Nephron progenitor cell (in vitro differentiated cells): ENCODE results near the gene TYW3.
"Not testable (repeated sequence)": the region's sequence is repeated elsewhere in the genome, so short reads cannot be mapped to it uniquely, and the experiment has no call there.

Source experiments
- DNase-seq: peaks from one replicate; pipeline ENCODE4 v3.0.0; 2021
- H3K27ac Mint-ChIP-seq: 2 replicates; pipeline ENCODE4 v1.8.0; 2021; ENCODE audit warnings: mild to moderate bottlenecking, moderate library complexity, mixed read lengths
- H3K27me3 Mint-ChIP-seq: 2 replicates; pipeline ENCODE4 v1.8.0; 2021; ENCODE audit warnings: mild to moderate bottlenecking, low read depth, mixed read lengths; ENCODE audit not compliant: poor library complexity
- H3K36me3 Mint-ChIP-seq: 2 replicates; pipeline ENCODE4 v1.8.0; 2021; ENCODE audit warnings: low read depth, mixed read lengths
- H3K4me1 Mint-ChIP-seq: 2 replicates; pipeline ENCODE4 v1.8.0; 2021; ENCODE audit warnings: mixed read lengths
- H3K4me3 Mint-ChIP-seq: 2 replicates; pipeline ENCODE4 v1.8.0; 2021; ENCODE audit warnings: mild to moderate bottlenecking, moderate library complexity, mixed read lengths
- H3K9me3 Mint-ChIP-seq: 2 replicates; pipeline ENCODE4 v1.8.0; 2021; ENCODE audit warnings: mild to moderate bottlenecking, moderate library complexity, mixed read lengths
- TF ChIP-seq, protein P1 (sequence below): fragments of 200-600 bp; sonication (generic); IDR thresholded peaks from 2 replicates; pipeline ENCODE4 v1.5.0; 2021; ENCODE audit warnings: antibody characterized with exemption

Gene TYW3

DNA sequence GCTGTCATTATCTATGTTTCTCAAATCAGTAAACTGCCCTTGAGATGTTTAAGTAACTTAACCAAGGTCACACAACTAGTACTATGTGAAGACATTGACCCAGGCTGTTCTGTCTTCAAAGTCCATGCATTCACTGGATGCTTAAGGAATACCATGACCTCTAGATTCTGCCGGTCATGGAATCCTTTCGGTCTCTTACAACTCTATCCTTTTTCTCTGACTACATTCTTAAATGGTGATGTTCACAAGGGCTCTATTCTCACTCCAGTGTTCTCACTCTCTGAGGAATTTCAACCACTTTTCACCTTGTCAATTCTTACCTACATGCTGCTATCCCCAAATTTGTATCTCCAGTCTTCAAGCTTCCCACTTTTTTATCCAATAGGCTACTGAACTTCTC, 15.3 kb upstream of the TYW3 start:
- no peak overlapping the region for H3K27ac Mint-ChIP-seq
- TF ChIP-seq, protein P1, sequence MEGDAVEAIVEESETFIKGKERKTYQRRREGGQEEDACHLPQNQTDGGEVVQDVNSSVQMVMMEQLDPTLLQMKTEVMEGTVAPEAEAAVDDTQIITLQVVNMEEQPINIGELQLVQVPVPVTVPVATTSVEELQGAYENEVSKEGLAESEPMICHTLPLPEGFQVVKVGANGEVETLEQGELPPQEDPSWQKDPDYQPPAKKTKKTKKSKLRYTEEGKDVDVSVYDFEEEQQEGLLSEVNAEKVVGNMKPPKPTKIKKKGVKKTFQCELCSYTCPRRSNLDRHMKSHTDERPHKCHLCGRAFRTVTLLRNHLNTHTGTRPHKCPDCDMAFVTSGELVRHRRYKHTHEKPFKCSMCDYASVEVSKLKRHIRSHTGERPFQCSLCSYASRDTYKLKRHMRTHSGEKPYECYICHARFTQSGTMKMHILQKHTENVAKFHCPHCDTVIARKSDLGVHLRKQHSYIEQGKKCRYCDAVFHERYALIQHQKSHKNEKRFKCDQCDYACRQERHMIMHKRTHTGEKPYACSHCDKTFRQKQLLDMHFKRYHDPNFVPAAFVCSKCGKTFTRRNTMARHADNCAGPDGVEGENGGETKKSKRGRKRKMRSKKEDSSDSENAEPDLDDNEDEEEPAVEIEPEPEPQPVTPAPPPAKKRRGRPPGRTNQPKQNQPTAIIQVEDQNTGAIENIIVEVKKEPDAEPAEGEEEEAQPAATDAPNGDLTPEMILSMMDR = no peak
- no peak overlapping the region for H3K4me3 Mint-ChIP-seq
- H3K9me3 Mint-ChIP-seq = no peaks in the 10 kb centered on the region
- peaks cover 11% of the 10 kb centered on the region for H3K4me1 Mint-ChIP-seq
- H3K36me3 Mint-ChIP-seq = peaks cover 28% of the 10 kb centered on the region
- no peak for DNase-seq
- no peaks in the 10 kb centered on the region for H3K27me3 Mint-ChIP-seq

- Mint-ChIP-seq H3K36me3 (peaks cover 89% of the 10 kb centered on the region), H3K27me3 (no peaks in the 10 kb centered on the region), H3K27ac (no peak overlapping the region), H3K9me3 (peaks cover 59% of the 10 kb centered on the region), H3K4me1 (peaks cover 1% of the 10 kb centered on the region), H3K4me3 (no peak overlapping the region)
- DNase-seq = no peak
- TF ChIP-seq, protein P1 = no peak
Measured at GRCh38 chr1:74726063-74726462, 6.9 kb upstream of the TYW3 start.

DNA sequence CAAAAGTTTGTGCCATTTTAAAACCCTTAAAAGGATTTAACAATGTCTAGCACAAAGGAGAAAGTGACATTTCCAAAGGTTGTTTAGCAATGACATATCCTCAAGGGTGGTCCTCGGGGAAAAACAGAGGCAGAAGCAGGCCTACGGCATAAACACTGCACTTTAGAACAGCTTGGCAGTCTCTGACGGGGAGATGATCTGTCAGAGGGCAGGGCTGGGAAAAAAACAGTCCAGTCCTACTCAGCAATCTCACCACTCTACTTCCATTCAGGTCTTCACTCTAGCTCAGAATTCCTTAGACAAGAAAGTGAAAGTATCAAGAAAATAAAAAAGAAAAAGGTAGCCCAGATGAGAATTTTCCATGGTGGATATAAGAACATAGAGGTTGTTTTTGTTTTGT, 4.2 kb upstream of the TYW3 start:
- peaks cover 74% of the 10 kb centered on the region for H3K36me3 Mint-ChIP-seq
- no peak overlapping the region for H3K4me3 Mint-ChIP-seq
- H3K9me3 Mint-ChIP-seq = peaks cover 59% of the 10 kb centered on the region
- TF ChIP-seq, protein P1 = no peak
- DNase-seq = no peak
- no peak overlapping the region for H3K27ac Mint-ChIP-seq
- peaks cover 8% of the 10 kb centered on the region for H3K4me1 Mint-ChIP-seq
- no peaks in the 10 kb centered on the region for H3K27me3 Mint-ChIP-seq

DNA sequence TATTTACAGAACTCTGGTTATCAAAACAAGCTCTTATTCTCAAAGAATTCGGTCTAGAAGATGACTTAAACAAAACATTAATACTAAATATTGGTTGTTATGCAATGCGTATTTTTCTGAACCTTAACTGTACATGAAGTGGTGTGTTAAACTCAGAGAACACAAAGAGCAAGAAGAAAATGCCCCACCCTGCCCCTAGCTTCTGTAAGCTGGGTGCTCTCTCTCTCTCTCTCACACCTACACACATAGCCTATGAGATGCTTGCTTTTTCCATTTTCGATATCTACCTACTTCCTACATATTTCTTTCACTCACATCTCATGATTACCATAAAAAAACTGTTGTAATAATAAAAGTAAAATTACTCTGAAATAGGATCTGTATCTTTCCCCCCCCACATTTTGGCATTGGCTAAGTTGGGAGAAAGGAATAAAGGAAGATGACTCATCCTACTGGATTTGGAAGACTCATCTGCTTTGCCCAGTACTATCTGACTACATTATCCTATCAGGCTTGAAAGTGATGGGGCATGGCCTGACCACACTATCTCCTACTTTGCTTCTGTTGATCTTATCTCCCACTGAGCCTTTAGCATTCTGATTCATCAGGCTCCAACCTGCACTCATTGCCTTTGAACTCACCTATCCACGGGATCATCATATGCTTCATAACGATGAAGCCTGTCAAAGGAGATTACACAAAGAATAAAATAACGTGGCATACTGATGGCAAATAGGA, 3.0 kb upstream of the TYW3 start:
- no peaks in the 10 kb centered on the region for H3K27me3 Mint-ChIP-seq
- H3K27ac Mint-ChIP-seq = no peak overlapping the region
- no peak for DNase-seq
- H3K4me3 Mint-ChIP-seq = no peak overlapping the region
- peaks cover 20% of the 10 kb centered on the region for H3K4me1 Mint-ChIP-seq
- TF ChIP-seq, protein P1 = no peak
- peaks cover 54% of the 10 kb centered on the region for H3K9me3 Mint-ChIP-seq
- H3K36me3 Mint-ChIP-seq = peaks cover 63% of the 10 kb centered on the region

DNA sequence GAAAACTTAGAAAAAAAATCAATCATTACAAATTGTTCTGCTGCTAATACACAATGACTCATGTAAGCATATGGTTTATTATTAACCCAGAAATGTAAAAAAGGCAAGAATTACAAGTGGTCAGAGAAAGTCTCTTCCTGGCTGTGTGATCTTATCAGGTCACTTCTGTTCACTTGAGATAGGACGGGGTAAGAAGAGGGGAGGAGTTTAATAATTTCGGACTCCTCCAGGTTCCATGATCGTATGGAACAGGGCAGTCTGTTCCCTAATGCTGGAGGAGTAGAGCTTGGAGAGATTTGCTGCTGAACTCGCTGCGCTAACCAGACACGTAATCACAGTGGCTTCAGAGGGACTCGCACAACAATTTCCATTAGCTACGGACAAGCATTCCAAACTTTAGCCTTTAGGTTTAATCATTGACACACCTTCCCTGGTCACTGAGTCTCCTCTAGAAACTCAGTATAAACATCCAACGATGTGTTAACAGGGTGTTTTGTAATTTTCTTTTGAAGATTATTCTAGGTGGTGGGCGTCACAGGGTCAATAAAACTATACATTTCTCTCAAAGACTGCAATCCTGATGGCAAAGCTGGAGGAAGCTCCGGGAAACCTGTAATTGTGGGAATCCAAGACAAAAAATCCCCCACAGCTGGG, 1.4 kb upstream of the TYW3 start:
- Mint-ChIP-seq H3K27ac (no peak overlapping the region), H3K9me3 (peaks cover 37% of the 10 kb centered on the region), H3K4me3 (peak overlapping the region; percentile 58), H3K36me3 (peaks cover 52% of the 10 kb centered on the region), H3K4me1 (peaks cover 26% of the 10 kb centered on the region), H3K27me3 (no peaks in the 10 kb centered on the region)
- no peak for DNase-seq
- TF ChIP-seq, protein P1 = no peak

GRCh38 chr1:74732071-74732946, 643 bp upstream of the TYW3 start:
- DNase-seq = peak; percentile 33
- peak overlapping the region; percentile 94 for H3K4me3 Mint-ChIP-seq
- H3K4me1 Mint-ChIP-seq = peaks cover 26% of the 10 kb centered on the region
- H3K27me3 Mint-ChIP-seq = not testable (repeated sequence)
- peaks cover 30% of the 10 kb centered on the region for H3K9me3 Mint-ChIP-seq
- H3K27ac Mint-ChIP-seq = peak overlapping the region; percentile 88
- peaks cover 52% of the 10 kb centered on the region for H3K36me3 Mint-ChIP-seq
